Bone marrow (tissue), 2 donors: ENCODE measurements around the gene LRRK2.
"Not testable (repeated sequence)": the region's sequence is repeated elsewhere in the genome, so short reads cannot be mapped to it uniquely, and the experiment has no call there.

Source experiments
- DNase-seq, 2 donors: peaks; one replicate each; lab custom pipeline; 2025; lab: John Stamatoyannopoulos, UW

Gene LRRK2

DNA sequence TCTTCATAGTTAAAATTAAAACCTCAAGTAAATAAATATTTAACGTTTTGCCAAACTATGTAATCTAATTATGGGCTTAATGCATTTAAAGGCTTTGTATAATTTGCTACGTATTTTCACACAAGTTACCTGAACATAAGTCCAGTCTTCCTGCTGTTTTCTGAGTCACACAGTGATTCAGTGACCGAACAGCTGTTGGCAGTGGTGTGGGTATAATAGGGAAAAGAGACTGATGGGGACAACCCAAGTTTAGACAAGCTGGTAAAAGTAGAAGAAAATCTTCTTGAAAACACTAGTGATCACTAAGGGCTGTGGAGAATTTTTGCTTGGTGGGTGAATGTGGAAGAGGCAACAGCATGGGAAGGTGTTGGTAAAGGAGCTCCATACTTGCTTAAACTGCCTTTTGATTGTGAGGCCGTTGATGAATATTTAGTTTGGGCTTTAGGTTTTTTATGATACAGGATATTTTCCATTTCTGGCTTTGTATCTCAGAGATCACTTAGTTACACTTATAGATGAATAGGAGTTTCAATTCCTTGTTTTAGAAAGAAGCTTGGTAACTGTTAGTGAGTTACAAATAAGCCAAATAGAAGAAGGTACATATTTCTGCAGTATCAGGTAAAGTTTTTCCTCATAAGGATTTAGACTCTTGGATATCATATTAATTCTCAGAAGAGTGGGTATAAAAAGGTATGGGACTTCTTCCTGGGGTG lies 23.9 kb downstream of the LRRK2 start:
- no peak for DNase-seq

DNA sequence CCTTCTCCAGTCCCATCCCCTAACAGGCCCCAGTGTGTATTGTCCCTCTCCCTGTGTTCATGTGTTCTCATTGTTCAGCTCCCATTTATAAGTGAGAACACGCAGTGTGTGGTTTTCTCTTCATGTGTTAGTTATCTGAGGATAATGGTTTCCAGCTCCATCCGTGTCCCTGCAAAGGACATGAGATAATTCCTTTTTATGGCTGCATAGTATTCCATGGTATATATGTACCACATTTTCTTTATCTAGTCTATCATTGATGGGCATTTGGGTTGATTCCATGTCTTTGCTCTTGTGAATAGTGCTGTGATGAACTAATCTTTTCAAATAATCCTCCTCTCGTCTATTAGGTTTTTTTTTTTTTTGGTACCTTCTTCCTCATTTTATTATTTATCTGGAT lies 25.9 kb downstream of the LRRK2 start:
- DNase-seq = not testable (repeated sequence)

DNA sequence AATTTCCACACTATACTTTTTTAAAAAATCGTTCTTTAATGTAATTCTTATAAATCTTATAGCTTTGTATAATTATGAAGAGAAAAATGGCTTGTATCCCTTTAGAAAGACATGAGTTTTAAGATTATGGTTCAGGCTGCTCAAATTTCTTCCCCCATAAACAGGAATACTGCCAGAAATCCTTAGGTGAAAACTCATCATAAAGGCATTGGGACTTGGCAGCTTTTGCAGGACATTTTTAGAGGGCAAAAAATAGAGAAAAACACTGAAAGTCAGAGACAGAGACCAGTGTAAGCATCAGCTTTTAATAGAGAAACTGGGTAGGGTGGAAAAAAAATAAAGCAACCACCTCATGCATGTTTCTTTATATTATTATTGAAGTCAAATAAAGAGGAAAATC lies 29.1 kb downstream of the LRRK2 start:
- no peak for DNase-seq

DNA sequence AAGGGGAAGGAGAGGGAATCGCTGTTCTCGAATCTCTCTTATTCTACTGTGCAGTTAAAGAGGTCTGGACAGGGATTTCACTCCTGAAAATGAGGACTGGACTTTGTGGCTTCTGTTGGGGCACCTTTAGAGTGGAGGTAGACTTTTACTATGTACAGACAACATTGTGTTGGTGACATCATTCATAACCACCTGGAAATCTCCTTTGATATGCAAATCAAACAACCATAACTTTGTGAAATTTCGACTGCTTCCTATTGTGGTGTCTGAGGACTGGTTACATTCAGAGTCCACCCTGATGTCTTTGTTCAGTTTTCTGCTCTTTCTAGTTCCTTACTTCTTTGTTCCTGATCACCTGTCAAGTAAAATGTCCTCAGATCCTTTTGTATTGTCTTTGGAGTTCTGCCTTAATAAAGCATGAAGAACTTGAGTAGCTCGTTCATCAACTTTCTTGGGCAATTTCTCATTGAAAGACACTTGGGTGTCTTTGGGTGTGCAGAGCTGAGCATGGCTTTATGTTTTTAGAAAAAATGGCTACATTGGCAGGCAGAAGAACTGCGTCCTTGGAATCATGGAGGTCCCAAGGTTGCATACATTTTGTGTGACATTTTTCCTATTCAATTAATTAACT lies 29.8 kb downstream of the LRRK2 start:
- DNase-seq = no peak

DNA sequence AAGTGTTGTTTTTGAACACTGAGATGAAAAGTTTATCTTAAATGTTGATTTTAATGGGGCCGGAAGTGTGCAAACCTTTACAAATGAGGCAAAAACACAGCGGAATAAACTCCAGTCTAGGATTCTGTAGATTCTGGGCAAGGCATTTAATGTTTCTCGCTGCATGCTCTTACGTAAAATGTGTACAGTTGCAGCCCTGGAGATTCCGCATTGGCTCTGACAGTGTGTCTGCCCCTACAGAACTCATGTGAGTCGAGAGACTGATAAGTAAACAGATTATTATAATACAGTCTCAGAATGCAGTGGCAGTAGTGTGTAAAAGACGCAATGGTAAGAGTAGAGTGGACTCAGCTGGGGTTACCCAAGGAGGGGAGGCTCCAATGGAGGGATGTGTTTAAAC lies 33.6 kb downstream of the LRRK2 start:
- DNase-seq = no peak

DNA sequence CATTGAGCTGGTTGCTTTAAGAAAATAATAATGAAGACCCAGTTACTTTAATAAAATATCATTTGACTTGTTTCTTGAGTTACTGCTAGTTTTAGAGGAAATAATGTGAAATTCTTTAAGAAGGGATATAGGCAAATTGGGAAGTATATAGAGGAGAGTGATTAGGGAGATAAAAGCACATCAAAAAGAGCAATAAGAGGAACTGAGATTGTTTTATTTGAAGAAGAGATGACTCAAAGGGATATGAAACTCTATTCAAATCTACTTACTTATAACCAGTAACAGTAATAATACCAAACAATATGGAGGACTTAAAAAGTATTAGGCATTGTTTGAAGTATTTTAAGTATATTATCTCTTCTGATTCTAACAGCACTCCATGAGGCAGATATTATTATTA lies 37.1 kb downstream of the LRRK2 start:
- DNase-seq = no peak

- no peak for DNase-seq
Measured at GRCh38 chr12:40262657-40263056, 37.9 kb downstream of the LRRK2 start.

DNA sequence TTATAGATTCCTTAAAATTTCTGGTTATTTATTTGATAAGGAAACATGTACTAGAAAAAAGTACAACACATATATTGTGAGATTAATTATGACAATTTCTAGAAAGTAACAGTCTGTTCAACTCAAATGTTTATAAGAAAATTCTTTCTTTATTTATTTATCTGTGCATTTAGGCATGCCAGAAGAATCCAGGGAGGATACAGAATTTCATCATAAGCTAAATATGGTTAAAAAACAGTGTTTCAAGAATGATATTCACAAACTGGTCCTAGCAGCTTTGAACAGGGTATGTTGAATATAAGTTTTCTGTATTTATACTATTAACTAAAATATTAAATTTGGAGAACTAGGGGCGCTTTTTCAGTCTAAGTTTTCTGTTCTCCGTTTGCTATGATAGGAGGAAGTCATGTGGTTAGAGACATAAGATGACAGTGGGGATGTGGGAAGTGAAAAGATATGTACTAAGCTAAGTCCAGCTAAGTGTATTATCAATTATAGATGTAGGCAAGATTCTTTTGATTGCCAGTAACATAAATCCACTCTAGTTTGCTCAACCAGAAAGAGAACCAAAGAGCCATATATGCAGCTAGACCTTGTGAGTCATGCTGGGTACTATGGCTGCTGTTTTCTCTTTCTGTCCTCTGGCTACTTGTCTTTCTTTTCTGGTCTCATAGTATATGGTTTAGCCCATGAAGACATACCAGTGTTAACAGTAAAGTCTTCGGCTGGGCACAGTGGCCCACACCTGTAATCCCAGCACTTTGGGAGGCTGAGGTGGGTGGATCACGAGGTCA lies 39.0 kb downstream of the LRRK2 start:
- DNase-seq = no peak

- no peak for DNase-seq
Measured at GRCh38 chr12:40271981-40272664, 47.3 kb downstream of the LRRK2 start.

DNA sequence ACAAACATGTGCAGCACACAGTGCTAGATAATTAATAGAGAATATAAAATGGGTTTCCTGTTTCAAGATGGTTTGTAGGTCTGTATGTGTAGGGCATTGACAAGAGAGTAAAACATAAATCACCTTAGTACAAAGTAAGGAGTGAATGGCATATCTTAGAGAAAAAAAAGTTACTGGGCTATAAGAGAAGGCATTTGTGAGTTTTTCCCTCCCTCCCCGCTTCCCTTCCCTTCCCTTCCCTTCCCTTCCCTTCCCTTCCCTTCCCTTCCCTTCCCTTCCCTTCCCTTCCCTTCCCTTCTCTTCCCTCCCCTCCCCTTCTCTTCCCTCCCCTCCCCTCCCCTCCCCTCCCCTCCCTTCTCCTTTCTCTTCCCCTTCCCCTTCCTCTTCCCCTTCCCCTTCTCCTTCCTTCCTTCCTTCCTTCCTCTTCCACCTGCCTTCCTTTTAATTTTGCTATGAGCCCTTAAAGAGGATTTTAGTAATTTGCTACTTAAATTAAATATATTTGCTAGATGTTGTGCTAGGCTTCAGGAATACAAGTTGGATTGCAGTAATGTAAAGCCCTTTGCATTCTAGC lies 57.1 kb downstream of the LRRK2 start:
- no peak for DNase-seq

GRCh38 chr12:40286583-40286982 lies 61.8 kb downstream of the LRRK2 start:
- DNase-seq = no peak

DNA sequence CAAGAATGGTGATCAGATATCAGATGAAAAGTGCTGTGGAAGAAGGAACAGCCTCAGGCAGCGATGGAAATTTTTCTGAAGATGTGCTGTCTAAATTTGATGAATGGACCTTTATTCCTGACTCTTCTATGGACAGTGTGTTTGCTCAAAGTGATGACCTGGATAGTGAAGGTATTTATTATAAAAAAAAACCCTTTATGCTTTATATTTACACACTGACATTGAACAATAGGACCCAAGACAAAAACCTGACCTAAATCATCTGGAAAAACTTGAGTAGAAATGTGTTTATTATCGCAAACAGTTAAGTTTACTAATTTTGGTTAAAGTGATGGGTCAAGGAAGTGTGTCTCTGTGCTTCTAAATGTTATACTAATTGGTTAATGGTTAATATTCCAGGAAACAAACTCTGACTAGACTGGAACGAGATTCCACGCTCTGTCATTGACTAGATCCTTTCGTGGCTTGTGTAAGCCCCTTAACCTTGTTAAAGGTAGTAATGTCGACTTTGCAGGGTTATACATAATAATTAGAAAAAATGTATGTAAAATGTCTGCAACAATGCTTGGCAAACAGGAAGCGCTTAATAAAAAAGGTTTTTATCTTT lies 62.7 kb downstream of the LRRK2 start:
- DNase-seq = no peak

GRCh38 chr12:40292788-40293429 lies 68.1 kb downstream of the LRRK2 start:
- no peak for DNase-seq

- DNase-seq = no peak
Measured at GRCh38 chr12:40298341-40298740, 73.5 kb downstream of the LRRK2 start.

GRCh38 chr12:40300490-40300889 lies 75.7 kb downstream of the LRRK2 start:
- DNase-seq = no peak

GRCh38 chr12:40309001-40309400 lies 84.2 kb downstream of the LRRK2 start:
- no peak for DNase-seq

- no peak for DNase-seq
Measured at GRCh38 chr12:40310211-40310610, 85.4 kb downstream of the LRRK2 start.

DNA sequence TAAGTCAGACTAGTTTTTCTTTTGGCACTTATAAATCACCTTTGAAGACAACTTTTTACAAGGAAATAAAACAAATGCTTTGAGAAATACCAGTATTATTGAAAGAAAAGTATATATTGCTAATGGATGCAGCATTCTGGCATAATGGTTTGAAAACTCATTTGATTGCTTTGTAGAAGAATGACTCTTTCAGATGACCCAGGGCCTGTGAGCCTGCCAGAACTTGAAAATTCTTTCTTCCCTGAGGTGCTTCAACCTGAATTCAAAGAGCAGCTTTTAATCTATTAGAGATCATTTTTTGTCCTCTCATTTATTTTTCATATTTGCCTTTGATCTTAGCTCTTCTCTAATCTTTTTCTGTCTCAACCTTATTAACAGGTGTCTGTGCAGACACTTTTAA lies 87.4 kb downstream of the LRRK2 start:
- DNase-seq = no peak

DNA sequence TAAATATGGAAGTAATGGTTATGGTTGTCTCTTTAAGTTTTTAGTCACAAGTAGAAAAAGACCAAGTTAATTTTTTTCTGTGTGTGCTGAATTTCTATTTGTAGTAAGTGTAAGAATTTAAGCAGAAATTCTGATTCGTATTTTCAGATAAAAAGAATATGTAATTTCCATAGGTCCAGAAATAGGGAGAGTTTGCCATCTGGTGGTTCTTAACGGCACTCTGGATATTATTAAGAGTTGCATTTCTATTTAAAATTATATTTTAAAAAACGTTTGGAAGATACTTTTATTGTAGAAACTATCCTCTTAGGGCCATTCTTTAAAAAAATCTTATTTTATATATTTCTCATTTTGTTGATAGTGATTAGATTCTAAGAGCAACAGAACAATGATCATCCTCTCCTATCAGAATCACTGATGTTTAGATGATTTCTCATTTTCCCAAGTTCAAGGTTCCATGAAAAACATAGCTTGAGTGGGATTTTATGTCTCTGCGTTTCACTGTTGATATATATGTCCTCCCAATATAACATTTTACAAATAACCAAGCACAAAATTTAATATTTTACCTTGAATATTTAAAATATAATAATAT lies 88.3 kb downstream of the LRRK2 start:
- DNase-seq = no peak

DNA sequence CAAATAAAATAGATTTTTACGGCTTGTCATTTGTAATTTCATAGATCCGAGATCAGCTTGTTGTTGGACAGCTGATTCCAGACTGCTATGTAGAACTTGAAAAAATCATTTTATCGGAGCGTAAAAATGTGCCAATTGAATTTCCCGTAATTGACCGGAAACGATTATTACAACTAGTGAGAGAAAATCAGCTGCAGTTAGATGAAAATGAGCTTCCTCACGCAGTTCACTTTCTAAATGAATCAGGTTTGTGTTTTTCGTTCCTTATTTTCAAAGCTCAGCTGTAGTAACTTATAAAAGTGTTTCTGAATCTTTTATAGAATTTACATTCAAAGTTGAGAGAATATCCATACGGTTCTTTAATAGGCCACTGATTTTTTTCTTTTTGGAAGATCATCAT lies 89.1 kb downstream of the LRRK2 start:
- DNase-seq = no peak

DNA sequence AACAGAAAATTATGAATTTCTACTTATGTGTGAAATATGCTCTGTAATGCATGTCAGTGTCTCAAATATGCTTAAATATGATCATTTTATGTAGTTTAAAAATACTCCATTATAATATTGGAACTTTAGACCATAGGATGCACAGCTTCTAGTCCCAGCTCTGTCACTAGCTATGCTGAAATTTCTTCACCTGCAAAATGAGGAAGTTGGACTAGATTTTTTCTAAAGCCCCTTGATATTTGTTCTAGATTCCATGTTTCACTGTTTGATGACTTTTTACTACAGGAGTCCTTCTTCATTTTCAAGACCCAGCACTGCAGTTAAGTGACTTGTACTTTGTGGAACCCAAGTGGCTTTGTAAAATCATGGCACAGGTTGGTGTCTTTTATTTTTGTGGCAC lies 90.1 kb downstream of the LRRK2 start:
- DNase-seq = no peak
